HCT116 (cell line): ENCODE results near the gene EEFSEC. TPM values are rescaled to one million over a fixed set of nuclear protein-coding genes. Genes with fewer than 3 reads are reported as not detected.

Source experiments
- ATAC-seq: fragments of 200-7000 bp; cut with Tn5 transposase; 2 replicates; pipeline ENCODE4 v1.9.1; 2020; ENCODE audit warnings: mild to moderate bottlenecking, moderate library complexity
- BruUV-seq: library from RNA; stranded (reverse); fragments of 400-500 nt; replicated peaks from 2 replicates; lab custom pipeline; 2021; lab: Mats Ljungman, UMichigan
- CTCF ChIA-PET: fragments of 300-600 bp; sonication (Branson Sonifier 250); formaldehyde crosslinking; loops from one replicate; lab custom pipeline; 2021; ENCODE audit warnings: antibody characterized with exemption; lab: Charles Lee
- POLR2A ChIA-PET: fragments of 300-600, 350-600 bp; sonication (Branson Sonifier 250); formaldehyde crosslinking; loops from one replicate; lab custom pipeline; 2021; ENCODE audit warnings: antibody characterized with exemption; lab: Charles Lee
- RAD21 ChIA-PET, 2 experiments: fragments of 300-600 bp; sonication (Branson Sonifier 250); formaldehyde crosslinking; loops; one replicate each; lab custom pipeline; 2023; ENCODE audit warnings: low total read pairs in 2 of 2; ENCODE audit not compliant: uncharacterized antibody in 2 of 2, unreplicated experiment in 2 of 2, low non-redundant PET in 1 of 2; lab: Charles Lee
- DNase-seq: peaks from one replicate; pipeline ENCODE4 v3.0.0-alpha.2; 2010; ENCODE audit warnings: low read depth, low spot score
- H2AFZ ChIP-seq: fragments of 200-600 bp; shearing (Covaris generic), sonication (generic); 2 replicates; pipeline ENCODE4 v1.6.1; 2017; ENCODE audit warnings: low read depth, mixed run types, mixed read lengths, antibody characterized with exemption, low read length; ENCODE audit not compliant: poor library complexity, severe bottlenecking
- H3K27ac ChIP-seq: 2 replicates; pipeline ENCODE4 v1.5.1; 2012; ENCODE audit warnings: low read depth, low read length
- H3K27me3 ChIP-seq: fragments of 200-600 bp; sonication (generic); 2 replicates; pipeline ENCODE4 v1.6.1; 2016; ENCODE audit warnings: mixed run types, low read length, mixed read lengths; ENCODE audit not compliant: insufficient read depth
- H3K36me3 ChIP-seq, 2 experiments: fragments of 200-500 bp in 1 of 2; fragments of 200-600 bp in 1 of 2; sonication (Bioruptor generic) in 1 of 2; sonication (generic) in 1 of 2; 2 replicates each; pipeline versions ENCODE4 v1.5.1 to v1.6.1; 2014 to 2016; ENCODE audit warnings: low read length in 2 of 2, inconsistent platforms in 1 of 2, mixed read lengths in 1 of 2, mixed run types in 1 of 2; ENCODE audit not compliant: insufficient read depth in 2 of 2, control insufficient read depth in 1 of 2
- H3K4me1 ChIP-seq, 2 experiments: fragments of 200-600 bp in 1 of 2; sonication (generic) in 1 of 2; 2 replicates each; pipeline versions ENCODE4 v1.5.1 to v1.6.1; 2012 to 2017; ENCODE audit warnings: low read length in 2 of 2, inconsistent platforms in 1 of 2, mild to moderate bottlenecking in 1 of 2, mixed read lengths in 1 of 2, mixed run types in 1 of 2, moderate library complexity in 1 of 2; ENCODE audit not compliant: insufficient read depth in 2 of 2, control insufficient read depth in 1 of 2
- H3K4me2 ChIP-seq: fragments of 200-600 bp; sonication (generic); 2 replicates; pipeline ENCODE4 v1.6.1; 2017; ENCODE audit warnings: mixed run types, low read length, mixed read lengths
- H3K4me3 ChIP-seq, 2 experiments: fragments of 200-600 bp in 1 of 2; sonication (generic) in 1 of 2; replicated peaks in 1 of 2; 2 replicates each; pipeline ENCODE4 v1.5.1; 2011 to 2016; ENCODE audit warnings: low read length in 2 of 2, control low read depth in 1 of 2, low read depth in 1 of 2, mild to moderate bottlenecking in 1 of 2, mixed read lengths in 1 of 2, mixed run types in 1 of 2
- H3K79me2 ChIP-seq: fragments of 200-600 bp; sonication (generic); 2 replicates; pipeline ENCODE4 v1.6.1; 2017; ENCODE audit warnings: mild to moderate bottlenecking, mixed run types, low read length, moderate library complexity, mixed read lengths; ENCODE audit not compliant: insufficient read depth
- H3K9ac ChIP-seq: fragments of 200-600 bp; sonication (generic); 2 replicates; pipeline ENCODE4 v1.6.1; 2016; ENCODE audit warnings: low read length, mixed read lengths
- H3K9me2 ChIP-seq: fragments of 200-600 bp; sonication (generic), shearing (Covaris generic); 2 replicates; pipeline ENCODE4 v1.6.1; 2017; ENCODE audit warnings: mixed run types, mild to moderate bottlenecking, moderate library complexity; ENCODE audit not compliant: insufficient read depth
- H3K9me3 ChIP-seq, 2 experiments: fragments of 200-500 bp in 1 of 2; fragments of 200-600 bp in 1 of 2; sonication (Bioruptor generic) in 1 of 2; sonication (generic) in 1 of 2; 2 replicates each; pipeline ENCODE4 v1.6.1; 2014 to 2017; ENCODE audit warnings: low read length in 2 of 2, mixed read lengths in 2 of 2, inconsistent platforms in 1 of 2, low read depth in 1 of 2, mild to moderate bottlenecking in 1 of 2, mixed run types in 1 of 2, moderate library complexity in 1 of 2; ENCODE audit not compliant: control insufficient read depth in 1 of 2, insufficient read depth in 1 of 2
- H4K20me1 ChIP-seq: fragments of 200-600 bp; sonication (generic), shearing (Covaris generic); 2 replicates; pipeline ENCODE4 v1.6.1; 2017; ENCODE audit warnings: mixed run types, mild to moderate bottlenecking, moderate library complexity; ENCODE audit not compliant: insufficient read depth
- CBX3 ChIP-seq: IDR thresholded peaks from 2 replicates; pipeline ENCODE4 v1.6.1; 2012; ENCODE audit warnings: low read depth
- CEBPB ChIP-seq: IDR thresholded peaks from 2 replicates; pipeline ENCODE4 v1.6.1; 2012; ENCODE audit warnings: low read depth
- EGR1 ChIP-seq: IDR thresholded peaks from 2 replicates; pipeline ENCODE4 v1.6.1; 2012; ENCODE audit warnings: low read depth
- EZH2 ChIP-seq: fragments of 200-600 bp; sonication (generic); IDR thresholded peaks from 2 replicates; pipeline ENCODE4 v1.6.1; 2017; ENCODE audit warnings: antibody characterized with exemption, mixed run types
- FOSL1 ChIP-seq: IDR thresholded peaks from 2 replicates; pipeline ENCODE4 v1.6.1; 2012; ENCODE audit warnings: low read depth
- POLR2AphosphoS5 ChIP-seq: IDR thresholded peaks from 2 replicates; pipeline ENCODE4 v1.6.1; 2011; ENCODE audit warnings: mild to moderate bottlenecking, low read depth, low read length, moderate library complexity
- RAD21 ChIP-seq: IDR thresholded peaks from 2 replicates; pipeline ENCODE4 v1.6.1; 2012; ENCODE audit warnings: low read depth, mild to moderate bottlenecking
- SIN3A ChIP-seq: IDR thresholded peaks from 2 replicates; pipeline ENCODE4 v1.6.1; 2012; ENCODE audit warnings: low read depth
- SP1 ChIP-seq: IDR thresholded peaks from 2 replicates; pipeline ENCODE4 v1.6.1; 2012; ENCODE audit warnings: low read depth
- SRF ChIP-seq: IDR thresholded peaks from 2 replicates; pipeline ENCODE4 v1.6.1; 2012; ENCODE audit warnings: low read depth
- TCF7L2 ChIP-seq: IDR thresholded peaks from 2 replicates; pipeline ENCODE4 v1.7.0; 2011; ENCODE audit warnings: borderline replicate concordance, inconsistent platforms; ENCODE audit not compliant: insufficient read depth, insufficient read length; ENCODE audit errors: extremely low read depth
- YY1 ChIP-seq: IDR thresholded peaks from 2 replicates; pipeline ENCODE4 v1.6.1; 2011; ENCODE audit warnings: low read length, low read depth, moderate library complexity, mild to moderate bottlenecking; ENCODE audit not compliant: insufficient replicate concordance; ENCODE audit errors: extremely low read depth
- ZNF274 ChIP-seq: fragments of 200-500 bp; sonication (Bioruptor generic); IDR thresholded peaks from 2 replicates; pipeline ENCODE4 v1.6.1; 2014; ENCODE audit warnings: mild to moderate bottlenecking, low read depth, low read length, inconsistent platforms
- intact Hi-C: fragments of 100-400 bp; cut with micrococcal nuclease; formaldehyde crosslinking; loops from 2 replicates; pipeline ENCODE4 v1.10.0; 2022
- total RNA-seq: library from RNA; stranded (reverse); gene quantifications from one replicate; pipeline ENCODE4 v1.2.1, GENCODE V29; 2021; ENCODE audit not compliant: unreplicated experiment
- TF ChIP-seq, protein P1 (sequence below): IDR thresholded peaks from 2 replicates; pipeline ENCODE4 v1.6.1; 2012; ENCODE audit warnings: low read depth
- TF ChIP-seq, protein P2 (sequence below): IDR thresholded peaks from 2 replicates; pipeline ENCODE4 v1.6.1; 2011; ENCODE audit warnings: mild to moderate bottlenecking, low read length, moderate library complexity; ENCODE audit not compliant: insufficient replicate concordance; ENCODE audit errors: extremely low read depth

The EEFSEC gene
- total RNA-seq, 1 experiment from 2014 or later, result 16.1 TPM

DNA sequence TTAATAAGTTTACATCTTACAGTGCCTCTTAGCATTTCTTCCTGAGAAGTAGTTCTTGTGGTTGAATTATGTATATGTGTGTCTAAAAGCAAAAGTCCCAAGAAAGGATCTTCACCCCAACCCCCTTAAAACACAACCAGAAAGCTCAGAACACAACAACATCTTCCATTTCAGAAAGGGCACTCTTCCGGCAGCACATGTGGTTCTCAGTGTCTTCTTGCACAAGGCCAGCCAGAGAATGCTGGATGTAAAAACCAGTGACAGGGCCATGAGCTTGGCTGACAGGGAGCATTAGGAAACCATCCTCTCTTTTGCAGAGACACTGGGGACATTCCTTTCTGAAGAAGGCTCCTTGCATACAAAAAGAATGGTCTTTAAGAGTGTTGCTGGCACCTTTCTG is 45.0 kb downstream of the EEFSEC start:
- TF ChIP-seq CBX3 (no peak), EZH2 (no peak), POLR2AphosphoS5 (no peak), FOSL1 (no peak), TCF7L2 (no peak), RAD21 (no peak), YY1 (no peak), CEBPB (no peak), ZNF274 (no peak), EGR1 (no peak), SIN3A (no peak), SRF (no peak), SP1 (no peak)
- TF ChIP-seq, protein P1, sequence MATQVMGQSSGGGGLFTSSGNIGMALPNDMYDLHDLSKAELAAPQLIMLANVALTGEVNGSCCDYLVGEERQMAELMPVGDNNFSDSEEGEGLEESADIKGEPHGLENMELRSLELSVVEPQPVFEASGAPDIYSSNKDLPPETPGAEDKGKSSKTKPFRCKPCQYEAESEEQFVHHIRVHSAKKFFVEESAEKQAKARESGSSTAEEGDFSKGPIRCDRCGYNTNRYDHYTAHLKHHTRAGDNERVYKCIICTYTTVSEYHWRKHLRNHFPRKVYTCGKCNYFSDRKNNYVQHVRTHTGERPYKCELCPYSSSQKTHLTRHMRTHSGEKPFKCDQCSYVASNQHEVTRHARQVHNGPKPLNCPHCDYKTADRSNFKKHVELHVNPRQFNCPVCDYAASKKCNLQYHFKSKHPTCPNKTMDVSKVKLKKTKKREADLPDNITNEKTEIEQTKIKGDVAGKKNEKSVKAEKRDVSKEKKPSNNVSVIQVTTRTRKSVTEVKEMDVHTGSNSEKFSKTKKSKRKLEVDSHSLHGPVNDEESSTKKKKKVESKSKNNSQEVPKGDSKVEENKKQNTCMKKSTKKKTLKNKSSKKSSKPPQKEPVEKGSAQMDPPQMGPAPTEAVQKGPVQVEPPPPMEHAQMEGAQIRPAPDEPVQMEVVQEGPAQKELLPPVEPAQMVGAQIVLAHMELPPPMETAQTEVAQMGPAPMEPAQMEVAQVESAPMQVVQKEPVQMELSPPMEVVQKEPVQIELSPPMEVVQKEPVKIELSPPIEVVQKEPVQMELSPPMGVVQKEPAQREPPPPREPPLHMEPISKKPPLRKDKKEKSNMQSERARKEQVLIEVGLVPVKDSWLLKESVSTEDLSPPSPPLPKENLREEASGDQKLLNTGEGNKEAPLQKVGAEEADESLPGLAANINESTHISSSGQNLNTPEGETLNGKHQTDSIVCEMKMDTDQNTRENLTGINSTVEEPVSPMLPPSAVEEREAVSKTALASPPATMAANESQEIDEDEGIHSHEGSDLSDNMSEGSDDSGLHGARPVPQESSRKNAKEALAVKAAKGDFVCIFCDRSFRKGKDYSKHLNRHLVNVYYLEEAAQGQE, result no peak
- TF ChIP-seq, protein P2, sequence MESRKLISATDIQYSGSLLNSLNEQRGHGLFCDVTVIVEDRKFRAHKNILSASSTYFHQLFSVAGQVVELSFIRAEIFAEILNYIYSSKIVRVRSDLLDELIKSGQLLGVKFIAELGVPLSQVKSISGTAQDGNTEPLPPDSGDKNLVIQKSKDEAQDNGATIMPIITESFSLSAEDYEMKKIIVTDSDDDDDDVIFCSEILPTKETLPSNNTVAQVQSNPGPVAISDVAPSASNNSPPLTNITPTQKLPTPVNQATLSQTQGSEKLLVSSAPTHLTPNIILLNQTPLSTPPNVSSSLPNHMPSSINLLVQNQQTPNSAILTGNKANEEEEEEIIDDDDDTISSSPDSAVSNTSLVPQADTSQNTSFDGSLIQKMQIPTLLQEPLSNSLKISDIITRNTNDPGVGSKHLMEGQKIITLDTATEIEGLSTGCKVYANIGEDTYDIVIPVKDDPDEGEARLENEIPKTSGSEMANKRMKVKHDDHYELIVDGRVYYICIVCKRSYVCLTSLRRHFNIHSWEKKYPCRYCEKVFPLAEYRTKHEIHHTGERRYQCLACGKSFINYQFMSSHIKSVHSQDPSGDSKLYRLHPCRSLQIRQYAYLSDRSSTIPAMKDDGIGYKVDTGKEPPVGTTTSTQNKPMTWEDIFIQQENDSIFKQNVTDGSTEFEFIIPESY, result no peak

More for the DNA sequence above, 45.0 kb downstream of the EEFSEC start:
- Histone ChIP-seq H3K27me3 (no peaks in the 10 kb centered on the region), H4K20me1 (no peaks in the 10 kb centered on the region), H2AFZ (no peak overlapping the region), H3K4me1 (no peaks in the 10 kb centered on the region), H3K27ac (no peak overlapping the region), H3K9me3 (no peaks in the 10 kb centered on the region), H3K79me2 (no peaks in the 10 kb centered on the region), H3K36me3 (no peaks in the 10 kb centered on the region), H3K9me2 (no peaks in the 10 kb centered on the region), H3K4me3 (no peak overlapping the region), H3K4me2 (no peak overlapping the region), H3K9ac (no peak overlapping the region)
- ChIA-PET POLR2A (no interaction called here), RAD21 (no interaction called here), CTCF (no interaction called here)
- DNase-seq (no peak), ATAC-seq (no peak)
- intact Hi-C loops, result no loop called here
- no TSS peak for BruUV-seq
